ENCODE data around the gene NLK.
"Not testable (repeated sequence)": the region's sequence is repeated elsewhere in the genome, so short reads cannot be mapped to it uniquely, and the experiment has no call there.

The NLK gene

DNA sequence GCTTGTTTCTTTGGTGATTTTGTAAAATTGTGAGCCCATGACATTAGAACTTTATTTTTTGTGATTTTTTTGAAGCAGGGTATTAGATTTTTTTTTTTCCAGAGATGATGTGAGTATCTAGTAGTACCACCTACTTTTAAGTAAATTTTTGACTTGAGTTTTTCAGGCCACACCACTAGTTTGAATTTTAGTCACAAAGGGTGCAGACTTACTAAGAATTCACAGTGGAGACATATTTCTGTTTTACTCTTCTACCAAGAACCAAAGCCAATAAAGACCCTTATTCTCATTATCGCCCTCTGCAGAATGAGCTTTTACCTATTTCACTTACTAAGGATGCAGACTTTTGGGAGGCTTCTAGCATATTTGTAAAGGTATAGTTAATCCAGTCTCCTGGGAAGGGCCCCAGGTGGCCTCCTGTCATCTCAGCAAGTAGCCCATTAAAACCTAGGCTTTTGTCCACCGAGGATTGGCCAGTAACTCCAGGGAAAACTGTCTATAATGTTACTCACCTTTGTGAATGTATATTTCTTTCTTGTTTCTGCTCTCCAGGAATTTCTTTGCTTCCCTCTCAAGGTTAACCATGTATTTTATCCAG lies 30.6 kb downstream of the NLK start:
- no peak for DNase-seq (ENCODE audit: low read depth in 2 of 2)

DNA sequence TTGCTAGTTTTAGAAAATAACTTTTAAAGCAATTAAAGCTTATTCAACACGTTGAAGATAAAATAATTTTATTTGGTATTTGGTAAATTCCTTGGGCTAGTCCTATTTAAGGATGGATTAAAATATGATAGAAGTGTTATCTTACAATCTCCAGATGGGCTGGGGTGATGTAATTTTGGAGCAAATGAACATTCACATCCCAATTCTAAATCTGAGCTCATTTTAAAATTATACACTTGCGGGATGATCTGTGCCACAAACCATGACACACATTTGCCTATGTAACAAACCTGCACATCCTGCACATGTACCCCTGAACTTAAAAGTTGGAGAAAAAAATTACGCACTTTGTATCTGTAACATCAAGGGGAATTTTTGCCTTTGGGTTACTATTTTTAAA lies 31.5 kb downstream of the NLK start:
- no peak for DNase-seq (ENCODE audit: low read depth in 2 of 2)

DNA sequence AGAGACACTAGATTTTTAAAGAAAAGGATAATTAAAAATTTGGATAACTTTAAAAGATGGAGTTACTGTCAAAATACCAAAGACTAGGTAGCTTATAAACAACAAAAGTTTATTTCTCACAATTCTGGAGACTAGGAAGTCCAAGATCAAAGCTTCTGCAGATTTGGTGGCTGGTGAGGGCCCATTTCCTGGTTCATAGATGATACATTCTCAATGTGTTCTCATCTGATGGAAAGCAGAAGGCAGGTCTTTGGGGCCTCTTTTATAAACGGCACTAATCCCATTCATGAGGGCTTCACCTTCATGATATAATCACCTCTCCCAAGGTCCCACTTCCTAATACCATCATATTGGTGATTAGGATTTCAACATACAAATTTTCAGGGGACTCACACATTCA lies 33.7 kb downstream of the NLK start:
- DNase-seq (ENCODE audit: low read depth in 2 of 2) = no peak

DNA sequence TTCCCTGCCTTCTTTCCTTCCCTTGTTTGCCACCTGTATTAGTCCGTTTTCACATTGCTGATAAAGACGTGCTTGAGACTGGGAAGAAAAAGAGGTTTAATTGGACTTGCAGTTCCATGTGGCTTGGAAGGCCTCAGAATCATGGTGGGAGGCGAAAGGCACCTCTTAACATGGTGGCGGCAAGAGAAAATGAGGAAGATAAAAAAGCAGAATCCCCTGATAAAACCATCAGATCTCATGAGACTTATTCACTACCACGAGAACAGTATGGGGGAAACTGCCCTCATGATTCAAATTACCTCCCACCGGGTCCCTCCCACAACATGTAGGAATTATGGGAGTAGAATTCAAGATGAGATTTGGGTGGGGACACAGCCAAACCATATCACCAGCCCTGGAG lies 34.7 kb downstream of the NLK start:
- not testable (repeated sequence) for DNase-seq (ENCODE audit: low read depth in 2 of 2)

DNA sequence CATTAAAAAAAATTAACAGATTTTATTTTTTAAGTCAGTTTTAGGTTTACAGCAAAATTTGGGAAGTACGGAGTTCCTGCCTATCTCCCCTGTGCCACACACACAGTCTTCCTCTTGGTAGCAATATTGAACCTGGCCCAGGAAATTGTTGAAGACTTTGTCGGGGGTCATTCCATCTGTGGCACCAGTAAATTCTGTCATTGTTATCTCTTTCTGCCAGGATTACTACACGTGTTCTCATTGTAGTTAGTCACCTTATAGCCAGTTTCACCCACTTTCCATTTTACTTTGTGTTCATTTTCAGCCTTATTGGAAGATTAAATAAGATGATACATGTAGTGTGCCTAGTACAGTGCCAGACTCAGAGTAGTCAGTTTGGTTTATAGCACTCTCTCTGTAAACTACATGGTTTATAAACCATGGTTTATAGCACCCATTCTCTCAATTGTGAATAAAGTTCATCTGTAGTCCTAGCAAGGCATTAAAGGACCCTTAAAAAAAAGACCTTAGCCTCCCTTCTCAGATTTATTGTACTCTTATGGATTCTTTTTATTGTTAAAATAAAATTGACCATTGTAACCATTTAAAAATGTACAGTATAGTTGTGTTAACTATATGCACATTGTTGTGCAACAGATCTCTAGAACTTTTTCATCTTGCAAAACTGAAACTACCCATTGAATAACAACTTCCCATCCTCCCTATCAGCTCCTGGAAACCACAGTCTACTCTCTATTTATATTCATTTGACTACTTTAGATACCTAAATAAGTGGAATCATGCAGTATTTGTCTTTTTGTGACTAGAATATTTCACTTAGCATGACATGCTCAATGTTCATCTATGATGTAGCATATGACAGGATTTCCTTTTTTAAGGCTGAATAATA lies 36.1 kb downstream of the NLK start:
- no peak for DNase-seq (ENCODE audit: low read depth in 2 of 2)

DNA sequence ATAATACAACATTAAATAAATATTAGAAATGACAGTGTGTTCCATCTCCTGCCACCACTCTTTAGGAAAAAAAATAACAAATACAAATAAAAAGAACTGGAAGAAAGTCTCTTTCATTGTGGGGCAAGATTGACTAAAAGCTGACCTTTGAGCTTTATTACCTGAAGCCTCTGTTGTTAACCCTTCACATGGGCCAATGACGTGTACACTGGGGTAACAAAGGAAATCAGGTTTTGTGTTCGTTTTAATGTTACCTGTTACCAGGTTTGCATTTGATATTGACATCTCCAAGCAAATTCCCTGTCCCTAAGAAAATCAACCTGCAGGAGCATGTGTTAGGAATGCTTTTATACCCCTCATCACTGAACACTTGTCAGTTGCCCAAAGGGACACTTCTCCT lies 39.0 kb downstream of the NLK start:
- no peak for DNase-seq (ENCODE audit: low read depth in 2 of 2)

DNA sequence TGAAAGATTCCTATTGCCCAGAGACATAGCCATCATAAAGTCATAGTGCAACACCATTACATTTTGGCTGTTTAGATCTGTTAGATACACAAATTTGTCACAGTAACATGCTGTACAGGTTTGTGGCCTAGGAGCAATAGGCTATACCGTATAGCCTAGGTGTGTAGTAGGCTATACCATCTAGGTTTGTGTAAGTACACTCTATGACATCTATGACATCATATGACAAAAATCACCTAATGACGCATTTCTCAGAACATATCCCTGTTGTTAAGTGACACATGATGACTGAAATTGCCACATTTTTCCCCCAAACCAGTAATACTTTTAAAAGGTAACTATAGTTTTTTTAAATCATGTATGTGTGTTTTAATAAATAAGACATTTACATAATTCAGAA lies 43.3 kb downstream of the NLK start:
- DNase-seq (ENCODE audit: low read depth in 2 of 2) = no peak

DNA sequence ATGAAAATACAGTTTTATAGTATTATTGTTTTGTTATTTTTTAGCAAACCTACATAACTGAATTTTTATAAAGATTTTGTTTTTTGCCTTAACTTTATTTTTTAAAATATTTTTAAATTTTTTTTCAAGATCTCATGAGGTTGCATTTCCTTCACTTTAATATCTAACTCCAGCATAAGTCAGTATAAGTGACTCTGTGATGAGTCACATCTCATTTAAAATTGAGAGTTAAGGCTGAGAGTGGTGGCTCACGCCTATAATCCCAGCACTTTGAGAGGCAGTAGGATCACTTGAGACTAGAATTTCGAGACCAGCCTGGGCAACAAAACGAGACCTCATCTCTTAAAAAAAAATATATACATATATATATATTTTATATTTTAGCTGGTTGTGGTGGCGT lies 44.0 kb downstream of the NLK start:
- DNase-seq (ENCODE audit: low read depth in 2 of 2) = no peak

DNA sequence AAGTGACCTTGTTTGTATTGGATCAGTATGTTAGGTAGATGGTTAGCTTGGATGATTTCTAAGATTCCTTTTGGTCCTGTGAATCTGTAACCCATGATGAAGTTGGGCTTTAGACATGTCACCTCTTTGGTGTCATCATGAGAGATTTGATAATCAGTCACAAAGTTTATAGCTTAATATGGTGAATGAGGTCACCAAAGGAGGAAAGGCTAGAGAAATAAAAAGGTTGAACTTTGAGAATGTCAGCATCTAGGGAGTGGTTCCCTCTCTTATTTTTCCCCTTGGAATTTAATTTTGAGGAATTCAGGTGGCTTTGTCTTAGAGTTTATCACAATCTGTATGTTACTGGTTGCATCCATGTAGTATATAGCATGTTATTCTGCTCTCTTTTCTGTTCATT lies 45.3 kb downstream of the NLK start:
- DNase-seq (ENCODE audit: low read depth in 2 of 2) = no peak

DNA sequence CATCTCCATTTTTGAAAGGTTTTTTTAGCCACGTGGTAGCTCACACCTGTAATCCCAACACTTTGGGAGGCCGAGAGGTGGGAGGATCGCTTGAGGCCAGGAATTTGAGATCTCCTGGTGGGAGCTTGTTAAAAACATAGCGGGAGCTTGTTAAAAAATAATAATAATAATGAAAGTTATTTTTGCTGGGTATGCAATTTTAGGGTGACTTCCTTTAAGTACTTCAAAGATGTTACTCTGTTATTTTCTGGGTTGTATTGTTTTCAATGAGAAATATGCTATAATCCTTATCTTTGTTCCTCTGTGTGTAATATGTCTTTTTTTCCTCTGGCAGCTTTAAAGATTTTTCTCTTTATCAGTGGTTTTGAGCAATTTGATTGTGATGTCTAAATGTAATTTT lies 48.1 kb downstream of the NLK start:
- no peak for DNase-seq (ENCODE audit: low read depth in 2 of 2)

DNA sequence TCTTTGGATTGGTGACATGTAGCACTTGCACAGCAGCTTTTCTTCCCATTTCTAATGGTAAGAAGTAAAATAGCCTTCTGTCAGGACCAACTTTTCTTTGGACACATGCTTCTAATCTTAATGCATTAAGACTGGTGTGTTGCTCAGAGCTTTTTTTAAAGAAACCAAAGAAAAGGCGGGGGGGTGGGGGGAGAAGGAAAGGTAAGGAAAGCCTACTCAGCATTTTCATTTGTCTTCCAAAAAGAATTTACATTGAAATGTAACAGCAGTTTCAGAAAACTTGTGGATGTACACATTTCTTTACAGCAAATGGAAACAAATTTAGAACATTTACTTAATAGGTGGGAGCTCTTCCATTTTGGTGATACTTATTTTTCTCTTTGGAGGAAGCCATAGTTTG lies 49.6 kb downstream of the NLK start:
- no peak for DNase-seq (ENCODE audit: low read depth in 2 of 2)

DNA sequence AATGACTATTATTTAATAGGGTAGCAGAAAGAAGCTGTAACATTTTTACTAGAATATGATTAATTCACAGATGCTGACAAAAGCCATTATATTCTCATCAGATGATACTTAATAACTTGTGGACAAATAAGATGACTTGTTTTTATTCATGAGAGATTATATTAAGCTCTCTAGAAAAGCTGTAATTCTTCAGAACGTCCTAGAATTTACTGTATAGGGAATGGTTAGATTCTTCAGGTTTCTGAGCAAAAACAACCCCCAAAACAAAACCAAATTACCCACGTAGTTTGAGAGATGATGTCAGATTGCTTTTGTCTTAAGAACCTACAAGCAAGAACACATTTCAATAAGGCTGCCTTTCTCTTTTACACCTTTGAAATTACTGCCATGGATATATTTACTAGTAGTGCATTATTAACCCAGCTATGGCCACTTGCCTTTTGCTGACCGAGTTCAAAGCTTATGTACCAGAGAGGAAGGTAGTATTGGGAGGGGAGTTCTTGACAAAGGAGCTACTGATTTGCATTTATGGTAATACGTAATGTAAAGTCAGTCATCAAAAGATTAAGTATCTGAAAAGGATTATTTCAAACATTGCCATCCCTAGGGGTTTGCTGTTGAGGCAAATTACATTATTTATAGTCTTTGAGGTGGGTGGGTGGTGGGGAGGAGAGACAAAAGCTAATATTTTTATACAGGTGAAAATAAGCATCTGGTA lies 51.7 kb downstream of the NLK start:
- DNase-seq (ENCODE audit: low read depth in 2 of 2) = no peak

DNA sequence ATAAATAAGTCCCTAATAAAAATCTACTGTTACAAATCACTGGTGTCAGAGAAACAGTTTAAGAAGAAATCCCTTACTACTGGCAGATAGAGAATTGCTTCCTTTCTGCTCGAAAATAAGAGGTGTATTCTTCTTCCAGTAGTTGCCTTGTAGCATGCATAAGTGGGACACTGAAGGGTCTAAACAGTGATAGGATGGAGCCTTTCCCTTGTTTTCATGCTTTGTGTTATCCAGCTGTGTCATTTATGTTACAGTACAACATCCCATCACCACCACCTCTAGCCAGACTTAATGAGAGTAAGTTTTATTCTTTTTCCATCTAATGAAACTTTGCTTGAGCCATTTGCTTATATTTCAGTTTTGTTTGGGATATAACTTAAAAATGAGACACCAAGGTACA lies 54.3 kb downstream of the NLK start:
- no peak for DNase-seq (ENCODE audit: low read depth in 2 of 2)

DNA sequence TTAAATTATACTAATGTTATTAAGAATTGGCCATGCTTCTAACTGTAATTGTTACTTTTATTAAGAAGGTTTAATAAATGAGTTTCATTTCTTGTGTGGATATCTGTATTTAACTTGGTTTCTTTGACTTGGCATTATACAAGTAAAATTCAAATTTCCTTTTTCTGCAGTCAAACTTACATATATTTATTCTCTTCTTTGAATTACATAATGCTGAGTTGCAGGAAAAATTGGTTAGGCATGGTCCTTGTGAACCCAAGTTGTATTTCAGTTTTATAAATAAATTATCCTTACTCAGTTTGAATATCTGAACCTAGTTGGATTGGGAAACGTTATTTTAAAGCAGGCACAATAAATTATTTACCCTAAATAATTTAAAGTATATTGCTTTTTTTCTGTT lies 54.8 kb downstream of the NLK start:
- DNase-seq (ENCODE audit: low read depth in 2 of 2) = no peak

DNA sequence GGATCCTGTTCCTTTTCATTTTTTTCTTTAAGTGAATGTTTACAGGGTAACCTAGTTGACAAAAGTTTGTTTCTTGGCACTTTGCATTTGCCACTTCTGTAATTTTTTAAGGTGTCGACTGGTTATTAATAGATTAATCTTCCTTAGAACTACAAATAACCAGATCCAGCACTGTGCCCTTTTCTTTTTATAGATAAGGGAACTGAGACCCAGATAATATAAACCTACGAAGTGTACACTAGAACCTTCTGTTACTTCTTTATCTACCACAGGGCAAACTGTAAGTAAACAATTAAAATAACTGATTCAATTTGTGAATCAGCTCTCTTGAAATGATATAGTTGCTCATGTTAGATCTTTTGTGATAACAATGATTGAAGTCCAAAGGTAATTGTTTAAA lies 55.4 kb downstream of the NLK start:
- no peak for DNase-seq (ENCODE audit: low read depth in 2 of 2)

DNA sequence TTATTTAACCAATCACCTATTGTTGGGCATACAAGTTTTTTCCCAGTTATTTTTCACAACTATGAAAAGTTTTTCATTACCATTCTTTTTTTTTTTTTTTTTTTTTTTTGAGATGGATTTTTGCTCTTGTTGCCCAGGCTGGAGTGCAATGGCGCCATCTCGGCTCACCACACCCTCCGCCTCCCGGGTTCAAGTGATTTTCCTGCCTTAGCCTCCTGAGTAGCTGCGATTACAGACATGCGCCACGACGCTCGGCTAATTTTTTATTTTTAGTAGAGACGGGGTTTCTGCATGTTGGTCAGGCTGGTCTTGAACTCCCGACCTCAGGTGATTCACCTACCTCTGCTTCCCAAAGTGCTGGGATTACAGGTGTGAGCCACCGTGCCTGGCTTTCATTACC lies 56.1 kb downstream of the NLK start:
- DNase-seq (ENCODE audit: low read depth in 2 of 2) = not testable (repeated sequence)

DNA sequence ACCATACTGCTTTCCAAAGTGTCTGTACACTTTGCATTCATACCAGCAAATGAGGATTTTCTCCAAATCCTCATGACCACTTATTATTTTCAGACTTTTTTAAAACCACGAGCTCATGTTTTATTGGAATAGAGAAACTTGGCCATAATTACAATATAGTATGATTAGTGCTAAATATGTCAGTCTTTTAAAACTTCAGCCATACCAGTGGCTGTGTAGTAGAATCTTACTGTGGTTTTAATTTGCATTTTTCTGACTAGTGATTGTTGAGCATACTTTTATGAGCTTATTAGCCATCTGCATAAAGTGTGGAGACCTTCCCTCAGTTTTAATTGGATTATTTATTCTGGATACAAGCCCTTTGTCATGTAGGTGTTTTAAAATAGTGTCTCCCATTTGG lies 57.8 kb downstream of the NLK start:
- no peak for DNase-seq (ENCODE audit: low read depth in 2 of 2)

DNA sequence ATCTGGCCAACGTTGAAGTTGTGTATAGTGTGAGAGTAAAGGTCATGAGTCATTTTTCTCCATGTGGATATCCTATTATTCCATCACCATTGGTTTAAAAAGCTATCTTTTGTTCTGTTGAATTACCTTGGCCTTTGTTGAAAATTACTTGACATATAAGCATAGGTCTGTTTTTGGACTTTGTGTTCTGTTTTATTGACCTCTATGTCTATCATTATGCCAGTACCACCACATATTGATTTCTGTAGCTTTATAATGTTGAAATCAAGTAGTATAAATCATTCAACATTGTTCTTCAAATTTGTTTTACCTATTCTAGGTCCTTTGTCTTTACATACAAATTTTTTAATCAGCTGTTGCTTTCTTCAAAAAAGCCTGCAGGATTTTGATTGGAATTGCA lies 58.5 kb downstream of the NLK start:
- no peak for DNase-seq (ENCODE audit: low read depth in 2 of 2)

DNA sequence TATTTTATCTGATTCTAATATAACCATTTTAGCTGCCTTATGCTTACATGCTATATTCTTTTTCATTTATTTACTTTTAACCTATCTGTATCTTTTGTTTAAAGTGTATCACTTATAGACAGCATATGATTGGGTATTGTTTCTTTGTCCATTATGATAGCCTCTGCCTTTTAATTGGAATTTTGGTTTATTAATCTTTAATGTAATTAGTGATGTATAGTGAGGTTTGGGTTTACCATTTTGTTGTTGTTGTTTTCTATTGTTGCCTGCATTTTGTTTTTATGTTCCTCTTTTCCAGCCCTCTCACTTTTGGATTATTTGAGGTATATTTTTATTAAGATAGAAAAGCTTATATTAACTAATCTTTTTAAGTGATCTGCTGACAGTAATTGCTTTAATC lies 59.4 kb downstream of the NLK start:
- DNase-seq (ENCODE audit: low read depth in 2 of 2) = no peak

DNA sequence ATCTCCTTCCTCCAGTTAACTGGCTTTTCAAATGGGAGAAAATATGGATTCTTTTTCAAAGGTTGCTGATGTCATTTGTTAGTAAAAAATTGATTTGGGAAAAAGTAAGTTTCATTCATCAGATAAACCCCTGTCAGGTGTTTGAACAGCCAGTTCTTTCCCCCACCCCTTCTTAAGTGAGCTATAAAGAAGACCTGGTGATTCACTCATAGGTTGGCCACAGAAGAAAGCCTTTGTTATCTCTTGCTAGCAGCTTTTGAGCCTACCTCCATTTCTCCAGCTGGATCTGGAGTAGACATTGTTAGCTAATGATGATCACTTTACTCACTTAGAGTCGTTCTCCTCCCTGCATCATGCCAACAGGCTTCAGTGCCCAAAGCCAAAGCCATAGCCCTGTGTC lies 63.0 kb downstream of the NLK start:
- DNase-seq (ENCODE audit: low read depth in 2 of 2) = no peak

DNA sequence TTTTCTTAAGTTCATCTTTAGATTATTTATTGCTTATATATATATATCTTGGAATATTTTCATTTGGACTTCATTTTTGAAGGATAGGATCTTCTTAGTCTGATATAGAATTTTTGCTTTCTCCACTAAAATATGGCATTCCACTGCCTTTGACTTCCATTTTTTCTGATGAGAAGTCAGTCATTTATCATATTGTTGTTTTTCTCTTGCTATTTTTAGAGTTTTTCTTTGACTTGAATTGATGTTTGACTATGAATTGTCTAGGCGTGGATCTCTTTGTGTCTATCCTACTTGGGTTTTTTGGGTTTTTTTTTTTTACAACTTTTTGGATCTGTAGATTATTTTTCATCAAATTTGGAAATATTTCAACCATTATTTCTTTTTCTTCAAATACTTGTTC lies 67.7 kb downstream of the NLK start:
- DNase-seq (ENCODE audit: low read depth in 2 of 2) = no peak

DNA sequence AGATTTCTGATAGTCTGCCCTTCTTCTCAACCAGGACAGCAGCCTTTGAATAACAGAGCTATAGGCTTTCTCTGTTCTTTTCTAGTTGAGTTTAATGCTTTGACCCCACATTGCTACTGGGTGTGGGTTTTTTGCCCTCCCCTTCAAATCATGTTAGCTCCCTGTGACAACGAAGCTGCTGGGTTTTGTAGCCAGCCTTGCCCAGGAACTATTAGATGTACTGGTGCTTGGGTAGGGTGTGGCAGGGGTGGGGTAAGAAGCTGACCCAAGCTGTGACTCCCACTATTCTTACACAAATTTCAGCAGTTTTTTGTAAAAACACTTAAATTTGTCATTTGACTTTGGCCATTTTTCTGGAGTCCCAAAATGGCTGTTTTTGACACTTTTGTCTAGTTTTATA lies 69.7 kb downstream of the NLK start:
- DNase-seq (ENCODE audit: low read depth in 2 of 2) = no peak

DNA sequence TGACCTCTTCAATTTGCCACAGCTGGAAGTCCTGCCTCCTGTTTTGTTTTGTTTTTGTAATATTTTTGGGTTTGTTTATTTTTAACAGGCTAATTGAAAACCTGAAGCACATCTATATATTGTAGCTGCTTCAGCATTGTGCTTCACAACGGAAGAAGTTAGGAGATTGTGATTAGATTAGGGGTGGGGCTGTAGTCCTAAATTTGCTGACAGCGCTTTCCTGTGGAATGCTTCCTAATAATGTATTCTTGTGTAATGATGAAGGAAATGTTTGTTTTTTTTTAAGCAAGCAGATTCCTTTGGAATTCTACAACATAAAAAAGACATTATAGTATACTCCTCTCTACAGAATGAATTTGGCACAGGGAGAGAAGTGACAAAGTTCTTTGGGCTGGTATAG lies 70.1 kb downstream of the NLK start:
- DNase-seq (ENCODE audit: low read depth in 2 of 2) = peak; percentile 11 to 14

All from fibroblast of skin of left quadriceps (primary cell).